GM13976 (cell line): ENCODE data around the gene KRR1.

ENCODE experiments used
- DNase-seq: peaks from one replicate; pipeline ENCODE4 v3.0.0; 2012; ENCODE audit warnings: low spot score
- in situ Hi-C: fragments of 300-500 bp; cut with MboI; formaldehyde crosslinking; loops from one replicate; pipeline ENCODE4 v1.12.0; 2022; ENCODE audit warnings: low sequenced_read_pairs, mixed read lengths, inconsistent platforms; ENCODE audit not compliant: unreplicated experiment
- TF ChIP-seq, protein P1 (sequence below): IDR thresholded peaks from 2 replicates; pipeline ENCODE4 v1.5.1; 2012; ENCODE audit warnings: borderline replicate concordance, mild to moderate bottlenecking; ENCODE audit not compliant: insufficient read depth; ENCODE audit errors: extremely low read depth, missing control alignments, control extremely low read depth

Gene KRR1

DNA sequence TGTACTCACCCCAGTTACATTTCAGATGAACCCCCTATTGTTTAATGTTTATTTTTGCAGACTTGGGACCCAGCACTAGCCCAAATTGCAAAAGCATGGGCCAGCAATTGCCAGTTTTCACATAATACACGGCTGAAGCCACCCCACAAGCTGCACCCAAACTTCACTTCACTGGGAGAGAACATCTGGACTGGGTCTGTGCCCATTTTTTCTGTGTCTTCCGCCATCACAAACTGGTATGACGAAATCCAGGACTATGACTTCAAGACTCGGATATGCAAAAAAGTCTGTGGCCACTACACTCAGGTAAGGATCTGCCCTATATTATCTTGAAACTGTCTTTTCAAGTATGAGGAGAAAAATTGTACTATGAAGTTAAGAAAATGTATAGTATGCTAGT lies 29.6 kb downstream of the KRR1 start:
- no peak for DNase-seq
- TF ChIP-seq, protein P1, sequence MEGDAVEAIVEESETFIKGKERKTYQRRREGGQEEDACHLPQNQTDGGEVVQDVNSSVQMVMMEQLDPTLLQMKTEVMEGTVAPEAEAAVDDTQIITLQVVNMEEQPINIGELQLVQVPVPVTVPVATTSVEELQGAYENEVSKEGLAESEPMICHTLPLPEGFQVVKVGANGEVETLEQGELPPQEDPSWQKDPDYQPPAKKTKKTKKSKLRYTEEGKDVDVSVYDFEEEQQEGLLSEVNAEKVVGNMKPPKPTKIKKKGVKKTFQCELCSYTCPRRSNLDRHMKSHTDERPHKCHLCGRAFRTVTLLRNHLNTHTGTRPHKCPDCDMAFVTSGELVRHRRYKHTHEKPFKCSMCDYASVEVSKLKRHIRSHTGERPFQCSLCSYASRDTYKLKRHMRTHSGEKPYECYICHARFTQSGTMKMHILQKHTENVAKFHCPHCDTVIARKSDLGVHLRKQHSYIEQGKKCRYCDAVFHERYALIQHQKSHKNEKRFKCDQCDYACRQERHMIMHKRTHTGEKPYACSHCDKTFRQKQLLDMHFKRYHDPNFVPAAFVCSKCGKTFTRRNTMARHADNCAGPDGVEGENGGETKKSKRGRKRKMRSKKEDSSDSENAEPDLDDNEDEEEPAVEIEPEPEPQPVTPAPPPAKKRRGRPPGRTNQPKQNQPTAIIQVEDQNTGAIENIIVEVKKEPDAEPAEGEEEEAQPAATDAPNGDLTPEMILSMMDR: no peak
- in situ Hi-C loops: loop anchor here (10.0 kb wide), 1 partner anchor 147 kb away; the partner anchor contains the start of genes CAPS2 and GLIPR1L1

DNA sequence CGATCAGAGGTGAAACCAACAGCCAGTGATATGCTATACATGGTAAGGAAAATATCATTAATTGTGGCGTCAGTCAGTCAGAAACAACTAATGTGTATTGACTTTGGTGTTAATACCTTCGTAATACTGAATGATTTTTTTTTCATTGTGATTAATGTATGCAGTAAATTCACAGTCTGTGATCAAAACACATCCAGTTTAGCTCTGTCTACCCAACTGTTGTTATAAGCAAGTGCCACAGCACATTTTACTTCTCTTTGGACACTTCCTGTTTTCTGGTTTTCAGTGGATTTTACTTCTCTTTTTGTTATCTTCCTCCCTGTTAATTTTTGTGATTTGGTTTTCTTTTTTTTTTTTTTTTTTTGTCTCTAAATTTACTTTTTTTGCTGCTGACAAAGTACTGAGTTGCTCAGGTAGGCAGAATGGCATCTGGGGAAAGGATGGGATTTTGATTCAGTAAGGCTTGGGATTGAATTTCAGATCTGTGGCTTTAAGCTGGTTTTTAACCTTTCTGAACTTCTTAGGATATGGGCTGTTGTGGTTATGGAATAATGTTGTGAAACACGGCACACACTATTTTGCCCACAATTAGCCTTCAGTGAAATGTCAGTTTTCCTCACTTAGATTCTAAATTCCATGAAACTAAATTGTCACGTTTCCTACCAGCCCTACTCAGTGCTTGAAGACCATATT lies 30.2 kb downstream of the KRR1 start:
- DNase-seq: no peak
- in situ Hi-C loops: loop anchor here (10.0 kb wide), 1 partner anchor 146 kb away; the partner anchor contains the start of genes CAPS2 and GLIPR1L1
- TF ChIP-seq, protein P1: no peak

DNA sequence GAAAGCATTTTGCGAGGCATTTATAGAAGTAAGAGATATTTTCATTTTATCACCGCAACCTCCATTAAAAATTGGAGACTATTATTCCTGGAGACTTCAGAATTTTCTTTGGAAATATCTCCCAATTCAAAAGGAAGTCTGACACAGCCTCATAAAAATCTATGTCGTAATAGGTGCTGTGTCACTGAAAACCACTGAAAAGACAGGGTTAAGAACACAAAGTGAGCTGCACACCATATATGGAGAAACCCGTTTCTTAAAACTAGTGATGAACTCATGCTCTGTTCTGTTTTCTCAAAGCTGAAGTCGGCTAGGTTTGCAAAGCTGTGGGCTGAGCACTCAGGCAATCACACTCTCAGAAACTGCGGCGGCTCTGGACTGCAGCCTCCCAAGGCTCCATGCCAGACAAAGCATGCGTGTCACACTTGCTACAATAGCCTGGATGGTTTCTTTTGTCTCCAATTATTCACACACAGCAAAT lies 30.9 kb downstream of the KRR1 start, which contains the start of gene GLIPR1:
GLIPR1 (plus strand) TSS at position 287 of the 481 bp plus-strand sequence; CDS start at position 413, 126 bp downstream.
- in situ Hi-C loops: loop anchor here (10.0 kb wide), 1 partner anchor 146 kb away; the partner anchor contains the start of genes CAPS2 and GLIPR1L1
- DNase-seq: peak; percentile 69
- TF ChIP-seq, protein P1: no peak

DNA sequence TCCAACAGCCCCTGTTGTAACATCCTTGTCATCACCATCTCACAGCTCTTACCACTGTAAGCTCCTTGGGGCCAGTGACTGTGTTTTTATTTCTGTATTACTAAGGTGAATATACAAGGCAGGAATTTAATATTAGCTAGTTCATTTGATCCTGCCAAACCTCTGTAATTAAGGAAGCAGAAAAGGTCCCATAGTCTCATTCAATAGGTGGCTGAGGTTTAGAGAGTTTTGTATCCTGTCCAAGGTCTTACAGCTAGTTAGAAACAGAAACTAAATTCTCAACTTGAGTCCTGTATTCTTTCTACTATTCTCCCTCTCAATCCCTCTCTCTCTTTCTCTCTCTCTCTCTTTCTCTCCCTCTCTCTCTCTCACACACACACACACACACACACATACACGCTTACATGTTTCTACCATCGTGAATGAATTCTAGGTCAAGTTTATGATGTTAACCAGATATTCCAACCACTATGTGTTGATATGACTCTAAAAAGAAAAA lies 31.4 kb downstream of the KRR1 start:
- in situ Hi-C loops: loop anchor here (10.0 kb wide), 1 partner anchor 145 kb away; the partner anchor contains the start of genes CAPS2 and GLIPR1L1
- no peak for DNase-seq
- TF ChIP-seq, protein P1: no peak

DNA sequence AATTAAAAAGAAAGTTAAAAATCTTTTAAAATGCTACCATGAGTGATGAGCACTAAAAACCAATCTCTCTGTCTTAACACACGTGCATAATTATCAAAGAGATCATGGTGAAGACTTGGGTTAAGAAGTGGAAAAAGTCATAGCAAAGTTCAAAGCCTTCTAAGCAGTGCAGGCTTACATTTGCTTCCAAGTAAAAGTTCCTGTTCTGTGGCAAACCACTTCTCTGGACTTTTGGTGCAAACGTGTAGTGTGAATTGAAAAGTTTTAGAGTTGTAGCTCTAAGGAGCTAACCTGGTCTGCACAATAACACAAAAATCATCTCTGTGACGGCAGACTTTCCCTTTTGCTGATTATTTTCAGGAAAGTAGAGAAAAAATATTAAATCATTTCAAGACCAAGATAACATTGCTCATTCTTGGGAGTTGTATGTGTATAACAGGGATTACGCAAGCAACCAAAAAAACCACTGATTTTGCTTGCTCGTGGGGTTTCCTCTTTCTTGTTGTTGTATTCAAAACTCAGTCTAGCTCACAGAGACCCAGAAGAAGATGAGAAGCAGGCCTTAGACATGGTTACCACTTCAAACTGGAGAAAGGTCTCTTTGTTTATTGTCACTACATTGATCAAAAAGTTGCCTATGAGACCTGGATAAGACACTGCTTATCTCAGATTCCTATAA lies 33.2 kb downstream of the KRR1 start:
- peak; percentile 28 for DNase-seq
- TF ChIP-seq, protein P1: no peak
- in situ Hi-C loops: no loop called here

DNA sequence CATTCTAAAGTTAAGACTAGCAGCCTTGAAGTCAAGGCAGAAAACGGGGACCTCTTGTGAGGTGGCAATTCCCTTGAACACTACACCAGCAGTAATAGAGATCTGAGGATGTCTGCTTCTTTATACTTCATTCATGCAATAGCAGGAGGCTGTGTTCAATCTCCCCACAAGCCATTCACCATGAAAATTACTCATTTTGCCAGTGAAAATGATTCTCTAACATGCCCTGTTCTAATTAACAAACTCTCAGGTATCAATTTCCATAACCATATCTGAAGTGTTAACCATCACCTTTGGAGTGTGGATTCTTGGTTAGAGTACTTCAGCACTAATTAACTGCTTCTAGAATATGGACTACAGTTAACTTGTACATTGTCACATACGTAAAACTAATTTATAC lies 34.3 kb downstream of the KRR1 start:
- in situ Hi-C loops: no loop called here
- TF ChIP-seq, protein P1: no peak
- DNase-seq: no peak
